H1 (cell line): Measurements from ENCODE around the gene ANXA5. TPM values are rescaled to one million over a fixed set of nuclear protein-coding genes. Genes with fewer than 3 reads are reported as not detected.

ENCODE experiments used
- CTCF ChIA-PET: fragments of 300-600 bp; sonication (Branson Sonifier 250); formaldehyde crosslinking; loops from one replicate; lab custom pipeline; 2021; ENCODE audit not compliant: partially characterized antibody; lab: Charles Lee
- POLR2A ChIA-PET: fragments of 300-600 bp; sonication (Branson Sonifier 250); formaldehyde crosslinking; loops from one replicate; lab custom pipeline; 2021; ENCODE audit warnings: inconsistent platforms; ENCODE audit not compliant: partially characterized antibody; lab: Charles Lee
- DNase-seq, 2 experiments: peaks; one replicate each; pipeline versions ENCODE4 v3.0.0 to v3.0.0-alpha.2; 2010 to 2022; ENCODE audit warnings: low spot score in 2 of 2, low read depth in 1 of 2, mixed read lengths in 1 of 2
- FAIRE-seq: peaks from 2 replicates; lab custom pipeline; 2011; peaks lifted over from hg19 to GRCh38; lab: Jason Lieb, UNC
- H2AFZ ChIP-seq: 2 replicates; pipeline ENCODE4 v1.8.1; 2012; ENCODE audit warnings: low read length, inconsistent platforms
- H2AK5ac ChIP-seq: 2 replicates; pipeline ENCODE4 v1.6.1; 2013; ENCODE audit warnings: low read depth, low read length
- H2BK120ac ChIP-seq: replicated peaks from 2 replicates; pipeline ENCODE3; 2013; ENCODE audit warnings: low read depth, low read length, inconsistent platforms
- H2BK12ac ChIP-seq: 2 replicates; pipeline ENCODE4 v1.6.1; 2013; ENCODE audit warnings: low read depth, low read length
- H2BK15ac ChIP-seq: 2 replicates; pipeline ENCODE4 v1.6.1; 2013; ENCODE audit warnings: low read length
- H2BK20ac ChIP-seq: 2 replicates; pipeline ENCODE4 v1.6.1; 2013; ENCODE audit warnings: low read length
- H2BK5ac ChIP-seq: 2 replicates; pipeline ENCODE4 v1.6.1; 2013; ENCODE audit warnings: low read depth, low read length
- H3K14ac ChIP-seq: 2 replicates; pipeline ENCODE4 v1.6.1; 2013; ENCODE audit warnings: inconsistent platforms; ENCODE audit not compliant: insufficient read length
- H3K18ac ChIP-seq: 2 replicates; pipeline ENCODE4 v1.6.1; 2013; ENCODE audit warnings: low read length; ENCODE audit errors: extremely low read depth
- H3K23ac ChIP-seq: 2 replicates; pipeline ENCODE4 v1.6.1; 2013; ENCODE audit warnings: inconsistent platforms; ENCODE audit not compliant: insufficient read length
- H3K23me2 ChIP-seq: 2 replicates; pipeline ENCODE4 v1.6.1; 2013; ENCODE audit warnings: low read depth, low read length
- H3K27ac ChIP-seq: 2 replicates; pipeline ENCODE4 v1.6.1; 2011; ENCODE audit warnings: low read depth, low read length, inconsistent platforms
- H3K27me3 ChIP-seq, 4 experiments: replicated peaks in 1 of 4; 1 replicate in 1 of 4; 2 replicates in 3 of 4; pipeline versions ENCODE4 v1.6.1 to v1.8.1; 2011 to 2013; ENCODE audit warnings: low read length in 3 of 4, mild to moderate bottlenecking in 3 of 4, inconsistent platforms in 2 of 4, mixed read lengths in 2 of 4, moderate library complexity in 1 of 4; ENCODE audit not compliant: control insufficient read depth in 3 of 4, insufficient read depth in 3 of 4; ENCODE audit errors: extremely low read depth in 1 of 4
- H3K36me3 ChIP-seq, 4 experiments: 2 replicates each; pipeline versions ENCODE4 v1.6.1 to v1.8.1; 2011 to 2013; ENCODE audit warnings: mild to moderate bottlenecking in 4 of 4, low read length in 3 of 4, moderate library complexity in 2 of 4, control low read depth in 1 of 4, inconsistent platforms in 1 of 4; ENCODE audit not compliant: insufficient read depth in 4 of 4, control insufficient read depth in 2 of 4
- H3K4ac ChIP-seq: replicated peaks from 2 replicates; pipeline ENCODE3; 2013; ENCODE audit warnings: low read length, low read depth, mixed read lengths, inconsistent platforms; ENCODE audit not compliant: insufficient read length
- H3K4me1 ChIP-seq, 4 experiments: replicated peaks in 1 of 4; 1 replicate in 1 of 4; 2 replicates in 3 of 4; pipeline versions ENCODE4 v1.6.1 to v1.8.1; 2011 to 2013; ENCODE audit warnings: low read length in 3 of 4, inconsistent platforms in 2 of 4, mixed read lengths in 1 of 4; ENCODE audit not compliant: insufficient read depth in 4 of 4, control insufficient read depth in 3 of 4
- H3K4me2 ChIP-seq, 2 experiments: 2 replicates each; pipeline versions ENCODE4 v1.6.1 to v1.8.1; 2011 to 2013; ENCODE audit warnings: low read depth in 2 of 2, low read length in 2 of 2, control low read depth in 1 of 2, inconsistent platforms in 1 of 2, mild to moderate bottlenecking in 1 of 2; ENCODE audit not compliant: insufficient read depth in 1 of 2
- H3K4me3 ChIP-seq, 4 experiments: fragments of 200-600, 300-600 bp in 1 of 4; sonication (generic), shearing (Covaris generic), sonication (Bioruptor Twin) in 1 of 4; 2 replicates each; pipeline versions ENCODE4 v1.5.1 to v1.8.1; 2011 to 2016; ENCODE audit warnings: low read length in 4 of 4, low read depth in 3 of 4, control low read depth in 2 of 4, inconsistent platforms in 2 of 4, mild to moderate bottlenecking in 2 of 4, mixed read lengths in 1 of 4, moderate library complexity in 1 of 4; ENCODE audit not compliant: insufficient read depth in 2 of 4; ENCODE audit errors: extremely low read depth in 1 of 4
- H3K56ac ChIP-seq: replicated peaks from 2 replicates; pipeline ENCODE3; 2013; ENCODE audit warnings: low read depth, mild to moderate bottlenecking, mixed read lengths, low read length, inconsistent platforms; ENCODE audit not compliant: insufficient read length
- H3K79me1 ChIP-seq: 2 replicates; pipeline ENCODE4 v1.6.1; 2013; ENCODE audit warnings: low read depth, low read length, control low read depth
- H3K79me2 ChIP-seq, 2 experiments: 2 replicates each; pipeline versions ENCODE4 v1.6.1 to v1.8.1; 2012 to 2013; ENCODE audit warnings: low read length in 2 of 2, mild to moderate bottlenecking in 2 of 2, inconsistent platforms in 1 of 2; ENCODE audit not compliant: insufficient read depth in 2 of 2, control insufficient read depth in 1 of 2
- H3K9ac ChIP-seq, 4 experiments: replicated peaks in 1 of 4; 1 replicate in 1 of 4; 2 replicates in 3 of 4; pipeline versions ENCODE4 v1.6.1 to v1.8.1; 2011 to 2013; ENCODE audit warnings: low read depth in 3 of 4, low read length in 3 of 4, control low read depth in 2 of 4, mild to moderate bottlenecking in 2 of 4, moderate library complexity in 2 of 4, inconsistent platforms in 1 of 4; ENCODE audit errors: extremely low read depth in 1 of 4
- H3K9me3 ChIP-seq, 2 experiments: 2 replicates each; pipeline versions ENCODE4 v1.6.1 to v1.8.1; 2012 to 2013; ENCODE audit warnings: mild to moderate bottlenecking in 2 of 2, moderate library complexity in 2 of 2, control low read depth in 1 of 2, inconsistent platforms in 1 of 2, low read depth in 1 of 2, low read length in 1 of 2, mixed read lengths in 1 of 2; ENCODE audit not compliant: insufficient read depth in 2 of 2
- H4K20me1 ChIP-seq, 2 experiments: replicated peaks in 1 of 2; 2 replicates each; pipeline versions ENCODE3 to v1.8.1; 2011 to 2013; ENCODE audit warnings: inconsistent platforms in 2 of 2, low read length in 2 of 2, mild to moderate bottlenecking in 1 of 2; ENCODE audit not compliant: insufficient read depth in 2 of 2, control insufficient read depth in 1 of 2
- H4K5ac ChIP-seq: 2 replicates; pipeline ENCODE4 v1.6.1; 2013; ENCODE audit warnings: low read length, low read depth, mixed read lengths, inconsistent platforms; ENCODE audit not compliant: insufficient read length
- H4K8ac ChIP-seq: 2 replicates; pipeline ENCODE4 v1.8.0; 2013; ENCODE audit warnings: mild to moderate bottlenecking, moderate library complexity, low read length, inconsistent platforms; ENCODE audit not compliant: insufficient read depth; ENCODE audit errors: extremely low read depth
- H4K91ac ChIP-seq: replicated peaks from 2 replicates; pipeline ENCODE3; 2013; ENCODE audit warnings: low read length, mixed read lengths, inconsistent platforms; ENCODE audit not compliant: insufficient read length
- BACH1 ChIP-seq: IDR thresholded peaks from 2 replicates; pipeline ENCODE4 v1.6.1; 2012; ENCODE audit warnings: low read length, improper control_type of control experiment
- CEBPB ChIP-seq: IDR thresholded peaks from 2 replicates; pipeline ENCODE4 v1.6.1; 2012; ENCODE audit warnings: low read depth, low read length
- CHD2 ChIP-seq: IDR thresholded peaks from 2 replicates; pipeline ENCODE4 v1.6.1; 2012; ENCODE audit warnings: low read length, improper control_type of control experiment
- EZH2 ChIP-seq: fragments of 200-600 bp; sonication (generic); IDR thresholded peaks from 2 replicates; pipeline ENCODE4 v1.7.1; 2012; ENCODE audit warnings: low read depth, mild to moderate bottlenecking, moderate library complexity, low read length, inconsistent platforms; ENCODE audit not compliant: severe bottlenecking
- JUND ChIP-seq: IDR thresholded peaks from 2 replicates; pipeline ENCODE4 v1.6.1; 2011; ENCODE audit warnings: mild to moderate bottlenecking, improper control_type of control experiment, low read length
- MAX ChIP-seq: IDR thresholded peaks from 2 replicates; pipeline ENCODE4 v1.6.1; 2012; ENCODE audit warnings: inconsistent platforms
- POU5F1 ChIP-seq: IDR thresholded peaks from 2 replicates; pipeline ENCODE4 v1.6.1; 2011; ENCODE audit warnings: low read depth, mild to moderate bottlenecking, low read length, moderate library complexity
- SP4 ChIP-seq: IDR thresholded peaks from 2 replicates; pipeline ENCODE4 v1.6.1; 2012; ENCODE audit warnings: low read length, inconsistent platforms
- TAF1 ChIP-seq: IDR thresholded peaks from 2 replicates; pipeline ENCODE4 v1.6.1; 2011; ENCODE audit warnings: mild to moderate bottlenecking, low read depth, low read length
- TCF12 ChIP-seq: IDR thresholded peaks from 2 replicates; pipeline ENCODE4 v1.6.1; 2011; ENCODE audit warnings: low read depth, mild to moderate bottlenecking, low read length
- WGBS, 2 experiments: shearing (Covaris generic) in 1 of 2; methylation state at CpG; one replicate each; pipeline versions ENCODE4 v1.1.6 to v1.1.7; 2013 to 2015; ENCODE audit warnings: low lambda C conversion rate in 2 of 2, mixed read lengths in 2 of 2, inconsistent platforms in 1 of 2, low coverage in 1 of 2, missing lambda C conversion rate in 1 of 2; ENCODE audit not compliant: insufficient replicate concordance in 2 of 2, insufficient coverage in 1 of 2, insufficient read length in 1 of 2; ENCODE audit errors: extremely low coverage in 1 of 2, missing lambda C conversion rate in 1 of 2; 5-methylcytosine and 5-hydroxymethylcytosine counted together
- polyA plus RNA-seq, 7 experiments: library from polyadenylated mRNA; depleted of rRNA in 3 of 7; stranded (reverse) in 5 of 7; unstranded in 2 of 7; fragments of >200 nt in 5 of 7; fragments of 200-250 nt in 2 of 7; gene quantifications; 1 replicate in 5 of 7; 2 replicates in 1 of 7; 4 replicates in 1 of 7; pipeline versions ENCODE4 v1.2.1 to v1.2.3, GENCODE V29; 2011 to 2013; ENCODE audit warnings: missing spikeins in 2 of 7, mixed read lengths in 2 of 7
- total RNA-seq: library from RNA; stranded (reverse); fragmentation: NEBNext Ultra II Directional; extraction: Animal tissue kit (Norgen Biotek cat#: 25700); gene quantifications from 2 replicates; pipeline ENCODE4 v1.2.1, GENCODE V29; 2021

The ANXA5 gene
- total and polyA plus RNA-seq, 2 of the 8 experiments (the other 6 are each of a cell fraction or from before 2014, with no cell fraction given) = 213 to 221 TPM

GRCh38 chr4:121653214-121653613, 43.6 kb downstream of the ANXA5 start:
- Histone ChIP-seq H3K18ac (no peak overlapping the region), H4K8ac (no peak overlapping the region), H2BK20ac (no peak overlapping the region), H3K56ac (no peak overlapping the region), H3K79me2 (no peaks in the 10 kb centered on the region), H2BK5ac (no peak overlapping the region), H3K23me2 (no peaks in the 10 kb centered on the region), H3K4me3 (no peak overlapping the region), H3K36me3 (no peaks in the 10 kb centered on the region), H4K20me1 (no peaks in the 10 kb centered on the region), H4K91ac (no peak overlapping the region), H4K5ac (no peak overlapping the region), H2BK12ac (no peak overlapping the region), H3K4me1 (no peaks in the 10 kb centered on the region), H3K27ac (no peak overlapping the region), H3K4ac (no peak overlapping the region), H2BK15ac (no peak overlapping the region), H3K14ac (no peak overlapping the region), H2BK120ac (no peak overlapping the region), H3K27me3 (no peaks in the 10 kb centered on the region), H3K79me1 (no peaks in the 10 kb centered on the region), H3K4me2 (no peak overlapping the region), H2AFZ (no peak overlapping the region), H3K23ac (no peak overlapping the region), H3K9me3 (no peaks in the 10 kb centered on the region), H3K9ac (no peak overlapping the region), H2AK5ac (no peak overlapping the region)
- FAIRE-seq (no peak), DNase-seq (no peak)
- no peak for TF ChIP-seq MAX
- TF ChIP-seq EZH2 = no peak
- no peak for TF ChIP-seq TCF12
- no peak for TF ChIP-seq CHD2
- no peak for TF ChIP-seq BACH1
- TF ChIP-seq TAF1 = no peak
- TF ChIP-seq POU5F1 = no peak
- TF ChIP-seq JUND = no peak
- no peak for TF ChIP-seq SP4
- no peak for TF ChIP-seq CEBPB
- 92% methylated on average over 1 of the region's 1 CpG; no CpG with 5 or more reads in 1 of the 2 experiments for WGBS, 2 experiments
- CTCF ChIA-PET = interaction anchor here (0.6 to 5.0 kb wide), 11 partner anchors 10 to 461 kb away, joined by 3 to 33 read pairs (median 4); no protein-coding TSS in a partner anchor
- POLR2A ChIA-PET = no interaction called here
